IPS-11a (cell line): ENCODE results near the gene MAPKBP1.

Experiments
- H3K4me3 ChIP-seq: one replicate; pipeline ENCODE4 v1.5.1; 2013; ENCODE audit warnings: low read depth, low read length, control low read depth

Gene MAPKBP1

GRCh38 chr15:41806291-41807181 lies 32.3 kb downstream of the MAPKBP1 start:
- H3K4me3 ChIP-seq: no peak overlapping the region

GRCh38 chr15:41809121-41809520 lies 34.8 kb downstream of the MAPKBP1 start:
- H3K4me3 ChIP-seq: no peak overlapping the region

GRCh38 chr15:41809526-41810220 lies 35.4 kb downstream of the MAPKBP1 start:
- H3K4me3 ChIP-seq: no peak overlapping the region

DNA sequence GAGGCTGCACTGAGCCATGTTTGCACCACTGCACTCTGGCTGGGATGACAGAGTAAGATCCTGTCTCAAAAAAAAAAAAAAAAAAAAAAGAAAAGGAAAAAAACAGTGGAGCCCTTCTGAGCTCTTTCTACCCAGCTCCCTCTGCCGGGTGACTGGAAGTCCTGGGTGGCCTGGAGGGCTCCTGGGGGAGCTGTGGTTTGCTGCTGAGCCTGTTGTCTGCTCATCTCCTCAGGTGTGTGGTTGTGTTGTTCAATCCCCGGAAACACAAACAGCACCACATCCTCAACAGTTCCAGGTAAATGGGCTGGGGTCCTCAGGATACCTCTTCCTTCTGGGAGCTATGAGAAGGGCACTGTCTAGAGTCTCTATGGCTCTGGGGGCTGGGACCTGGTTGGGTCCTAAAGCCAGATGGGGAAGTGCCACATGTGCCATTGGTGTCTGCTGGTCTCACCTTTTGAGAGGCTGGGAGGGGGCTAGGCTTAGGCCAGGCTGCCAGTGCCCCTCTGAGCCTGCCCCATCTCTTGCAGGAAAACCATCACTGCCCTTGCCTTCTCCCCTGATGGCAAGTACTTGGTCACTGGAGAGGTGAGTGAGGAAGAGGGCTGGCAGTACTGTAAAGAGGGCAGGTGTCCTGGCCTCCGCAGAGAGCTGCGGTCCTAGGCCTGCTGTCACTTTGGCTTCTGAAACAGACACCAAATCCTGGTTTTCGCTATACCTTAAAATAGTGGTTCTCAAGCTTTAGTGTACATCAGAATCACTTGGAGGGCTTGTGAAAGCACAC lies 36.6 kb downstream of the MAPKBP1 start:
- H3K4me3 ChIP-seq: no peak overlapping the region

DNA sequence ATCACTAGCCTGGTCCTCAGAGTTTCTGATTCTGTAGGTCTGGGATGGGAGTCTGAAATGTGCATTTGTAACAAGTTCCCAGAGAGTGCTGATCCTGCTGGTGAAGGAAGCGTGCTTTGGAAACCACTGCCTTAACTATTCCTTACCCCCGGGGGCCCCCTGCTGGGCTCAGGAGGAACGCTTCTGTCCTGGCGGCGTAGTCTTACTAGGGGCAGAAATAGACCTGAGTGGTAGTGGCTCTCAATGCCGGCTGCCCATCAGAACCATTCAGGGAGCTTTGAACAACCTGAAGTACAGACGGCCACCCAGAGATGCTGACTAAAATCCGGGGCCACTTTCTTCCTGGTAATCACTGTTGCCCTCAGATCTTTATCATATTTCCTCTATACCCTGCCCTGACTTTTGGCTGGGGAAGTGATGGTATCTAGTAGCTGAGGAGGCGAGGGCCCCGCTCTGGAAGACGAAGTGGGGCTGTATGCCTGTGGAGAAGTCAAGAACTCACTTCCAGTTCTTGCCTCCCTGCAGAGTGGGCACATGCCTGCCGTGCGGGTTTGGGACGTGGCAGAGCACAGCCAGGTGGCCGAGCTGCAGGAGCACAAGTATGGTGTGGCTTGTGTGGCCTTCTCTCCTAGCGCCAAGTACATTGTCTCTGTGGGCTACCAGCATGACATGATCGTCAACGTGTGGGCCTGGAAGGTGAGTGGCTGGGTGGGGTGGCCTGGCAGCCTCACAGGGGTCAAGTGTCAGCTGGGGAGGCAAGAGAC lies 37.3 kb downstream of the MAPKBP1 start:
- H3K4me3 ChIP-seq: no peak overlapping the region

- H3K4me3 ChIP-seq: no peak overlapping the region
Observed at GRCh38 chr15:41812820-41813375, 38.6 kb downstream of the MAPKBP1 start.

- H3K4me3 ChIP-seq: no peak overlapping the region
Observed at GRCh38 chr15:41813426-41813825, 39.1 kb downstream of the MAPKBP1 start.

DNA sequence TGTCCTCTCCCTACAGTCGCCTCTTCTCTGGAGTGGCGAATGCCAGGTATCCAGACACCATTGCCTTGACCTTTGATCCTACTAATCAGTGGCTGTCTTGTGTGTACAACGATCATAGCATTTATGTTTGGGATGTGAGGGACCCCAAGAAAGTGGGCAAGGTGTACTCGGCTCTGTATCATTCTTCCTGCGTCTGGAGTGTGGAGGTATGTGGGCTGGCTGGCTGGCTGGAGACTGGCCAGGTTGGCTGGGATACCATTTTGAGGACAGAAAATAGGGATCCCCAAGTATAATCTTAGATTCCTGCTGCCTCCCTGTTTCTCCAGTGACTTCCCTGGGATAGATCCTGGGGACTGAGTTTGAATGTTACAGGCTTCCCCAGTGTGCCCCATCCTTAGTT lies 40.2 kb downstream of the MAPKBP1 start:
- no peak overlapping the region for H3K4me3 ChIP-seq

DNA sequence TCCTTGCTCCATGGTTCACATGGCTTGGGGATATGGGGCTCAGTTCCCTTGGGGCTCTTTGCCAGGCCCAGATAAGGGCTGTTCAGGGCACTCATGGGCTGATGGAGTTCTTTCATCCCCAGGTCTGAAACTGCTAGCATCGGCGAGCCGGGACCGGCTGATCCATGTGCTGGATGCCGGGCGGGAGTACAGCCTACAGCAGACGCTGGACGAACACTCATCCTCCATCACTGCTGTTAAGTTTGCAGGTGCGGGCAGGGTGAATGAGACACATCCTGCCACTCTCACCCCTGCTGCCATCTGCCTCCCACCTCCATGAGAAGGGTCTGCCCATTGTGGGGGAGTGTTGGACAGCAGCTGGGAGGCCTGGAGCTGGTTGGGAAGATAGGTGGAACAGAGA lies 42.5 kb downstream of the MAPKBP1 start:
- no peak overlapping the region for H3K4me3 ChIP-seq

DNA sequence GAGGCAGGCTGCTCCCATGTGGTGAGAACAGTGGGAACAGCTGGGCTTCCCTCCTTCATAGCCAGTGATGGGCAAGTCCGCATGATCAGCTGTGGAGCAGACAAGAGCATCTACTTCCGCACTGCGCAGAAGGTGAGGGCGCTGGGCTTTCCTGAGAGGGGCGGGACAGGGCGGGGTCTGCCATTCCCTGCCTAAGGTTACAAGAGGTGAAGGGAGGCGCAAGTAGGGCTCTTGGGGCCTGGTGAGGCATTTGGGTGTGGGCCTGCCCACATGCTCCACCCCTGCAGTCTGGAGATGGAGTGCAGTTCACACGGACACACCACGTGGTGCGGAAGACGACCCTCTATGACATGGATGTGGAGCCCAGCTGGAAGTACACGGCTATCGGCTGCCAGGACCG lies 43.0 kb downstream of the MAPKBP1 start:
- H3K4me3 ChIP-seq: no peak overlapping the region

- no peak overlapping the region for H3K4me3 ChIP-seq
Observed at GRCh38 chr15:41817781-41818180, 43.5 kb downstream of the MAPKBP1 start.

GRCh38 chr15:41819455-41820050 lies 45.3 kb downstream of the MAPKBP1 start:
- H3K4me3 ChIP-seq: no peak overlapping the region

- no peak overlapping the region for H3K4me3 ChIP-seq
Observed at GRCh38 chr15:41820791-41821423, 46.6 kb downstream of the MAPKBP1 start.

GRCh38 chr15:41821831-41822230 lies 47.5 kb downstream of the MAPKBP1 start:
- H3K4me3 ChIP-seq: no peak overlapping the region

DNA sequence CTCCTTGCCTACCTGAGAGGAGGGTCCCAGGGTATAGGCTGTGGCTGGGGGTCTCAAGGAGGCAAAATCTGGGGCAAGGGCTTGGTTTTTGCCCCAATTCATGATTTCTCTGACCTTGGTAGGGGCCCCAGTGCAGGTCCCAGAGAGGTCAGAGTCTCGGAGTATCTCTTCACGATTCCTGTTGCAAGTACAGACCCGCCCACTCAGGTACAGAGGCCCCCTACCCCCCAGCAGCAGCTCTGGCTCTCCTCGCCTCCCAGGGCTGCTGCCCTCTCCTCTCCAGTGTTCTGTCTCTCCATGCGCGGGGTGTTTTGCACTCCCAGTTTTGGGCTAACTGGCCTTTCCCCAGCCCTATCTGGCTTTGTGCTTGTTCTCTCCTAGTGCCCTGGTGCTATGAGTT lies 48.2 kb downstream of the MAPKBP1 start:
- no peak overlapping the region for H3K4me3 ChIP-seq

GRCh38 chr15:41822957-41823356 lies 48.7 kb downstream of the MAPKBP1 start:
- H3K4me3 ChIP-seq: no peak overlapping the region

DNA sequence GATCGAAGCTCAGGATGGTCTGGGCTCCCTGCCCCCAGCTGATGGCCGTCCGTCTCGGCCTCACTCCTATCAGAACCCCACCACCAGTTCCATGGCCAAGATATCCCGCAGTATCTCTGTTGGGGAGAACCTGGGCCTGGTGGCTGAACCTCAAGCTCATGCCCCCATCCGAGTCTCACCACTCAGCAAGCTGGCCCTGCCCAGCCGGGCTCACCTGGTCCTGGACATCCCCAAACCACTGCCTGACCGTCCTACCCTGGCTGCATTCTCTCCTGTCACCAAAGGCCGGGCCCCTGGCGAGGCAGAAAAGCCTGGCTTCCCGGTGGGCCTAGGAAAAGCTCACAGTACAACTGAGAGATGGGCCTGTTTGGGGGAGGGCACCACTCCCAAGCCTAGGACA lies 49.2 kb downstream of the MAPKBP1 start:
- no peak overlapping the region for H3K4me3 ChIP-seq

DNA sequence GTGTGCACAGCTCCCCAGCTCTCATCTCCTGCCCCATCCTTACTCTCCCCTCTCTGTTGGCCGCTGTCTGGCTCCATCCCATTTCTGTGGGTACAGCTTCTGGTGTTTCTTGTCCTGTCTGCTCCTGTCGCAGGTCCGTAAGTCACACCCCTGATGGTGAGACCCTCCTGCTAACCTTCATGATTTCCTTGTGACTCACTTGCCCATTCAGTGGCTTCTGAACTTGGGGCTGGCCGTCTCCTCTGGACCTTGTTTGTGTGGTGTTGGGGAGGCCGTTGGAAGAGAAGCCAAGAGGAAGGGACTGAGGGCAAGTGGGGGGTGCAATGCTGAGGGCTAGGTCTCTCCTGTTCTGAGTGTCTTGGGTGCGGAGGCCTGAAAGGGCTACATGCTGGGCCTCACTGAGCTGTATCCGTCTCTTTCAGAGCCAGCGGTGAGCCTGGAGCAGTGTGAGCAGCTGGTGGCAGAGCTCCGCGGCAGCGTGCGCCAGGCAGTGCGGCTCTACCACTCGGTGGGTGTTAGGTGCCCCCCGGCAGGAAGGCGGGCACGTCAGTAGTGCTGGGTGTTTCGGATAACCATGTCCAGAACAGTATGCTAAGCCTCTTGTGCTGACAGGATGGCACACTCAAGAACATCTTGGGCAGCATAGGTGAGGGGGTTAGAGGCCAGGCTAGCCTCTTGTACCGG lies 49.9 kb downstream of the MAPKBP1 start:
- no peak overlapping the region for H3K4me3 ChIP-seq

- H3K4me3 ChIP-seq: no peak overlapping the region
Observed at GRCh38 chr15:41825145-41825544, 50.9 kb downstream of the MAPKBP1 start.
